Right lung (tissue), 5 donors: Measurements from ENCODE around the gene KCNAB1. TPM values are rescaled to one million over a fixed set of nuclear protein-coding genes. Genes with fewer than 3 reads are reported as not detected.
"Not testable (repeated sequence)": the region's sequence is repeated elsewhere in the genome, so short reads cannot be mapped to it uniquely, and the experiment has no call there.

ENCODE experiments used
- DNase-seq, 2 donors: peaks; one replicate each; pipeline ENCODE4 v3.0.0-alpha.2; 2013
- polyA plus RNA-seq, 5 donors: library from polyadenylated mRNA; unstranded; fragments of 120-200 nt; gene quantifications; one replicate each; pipeline versions ENCODE4 v1.2.1 to v1.2.3, GENCODE V29; 2013; ENCODE audit warnings: inconsistent platforms in 1 of 5, low replicate concordance in 1 of 5; ENCODE audit not compliant: insufficient read length in 5 of 5, insufficient read depth in 1 of 5

The KCNAB1 gene
- polyA plus RNA-seq, 5 donors, result 1.3 to 1.7 (median 1.7) TPM

DNA sequence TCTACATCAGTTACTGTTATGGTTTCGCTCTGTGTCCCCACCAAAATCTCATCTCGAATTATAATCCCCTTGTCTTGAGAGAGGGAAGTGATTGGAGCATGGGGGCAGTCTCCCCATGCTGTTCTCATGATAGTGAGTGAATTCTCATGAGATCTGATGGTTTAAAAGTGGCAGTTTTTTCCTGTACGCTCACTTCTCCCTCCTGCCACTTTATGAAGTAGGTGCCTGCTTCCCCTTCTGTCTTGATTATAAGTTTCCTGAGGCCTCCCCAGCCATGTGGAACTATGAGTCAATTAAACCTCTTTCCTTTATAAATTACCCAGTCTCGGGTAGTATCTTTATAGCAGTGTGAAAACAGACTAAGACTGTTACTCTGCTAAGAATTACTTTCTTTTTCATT is 449.5 kb downstream of the KCNAB1 start:
- DNase-seq, result not testable (repeated sequence)

DNA sequence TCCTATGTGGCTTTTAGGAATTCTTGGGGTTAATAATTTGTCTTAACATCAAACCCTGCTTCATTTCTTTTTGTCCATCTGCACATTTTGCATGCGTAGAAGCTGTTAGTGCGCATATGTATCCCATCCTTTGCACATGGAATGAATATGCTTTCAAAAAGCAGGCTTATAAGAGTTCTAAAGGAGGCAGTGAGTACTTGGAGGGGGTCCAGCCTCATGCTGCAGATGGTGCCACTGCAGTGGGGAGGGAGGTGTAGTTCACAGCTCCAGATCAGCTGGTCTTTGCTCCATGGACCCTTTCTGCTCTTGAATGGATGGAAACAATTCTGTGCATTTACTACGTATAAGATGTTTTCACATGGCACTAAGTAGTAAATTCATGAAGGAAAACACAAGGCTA is 455.3 kb downstream of the KCNAB1 start:
- no peak for DNase-seq

DNA sequence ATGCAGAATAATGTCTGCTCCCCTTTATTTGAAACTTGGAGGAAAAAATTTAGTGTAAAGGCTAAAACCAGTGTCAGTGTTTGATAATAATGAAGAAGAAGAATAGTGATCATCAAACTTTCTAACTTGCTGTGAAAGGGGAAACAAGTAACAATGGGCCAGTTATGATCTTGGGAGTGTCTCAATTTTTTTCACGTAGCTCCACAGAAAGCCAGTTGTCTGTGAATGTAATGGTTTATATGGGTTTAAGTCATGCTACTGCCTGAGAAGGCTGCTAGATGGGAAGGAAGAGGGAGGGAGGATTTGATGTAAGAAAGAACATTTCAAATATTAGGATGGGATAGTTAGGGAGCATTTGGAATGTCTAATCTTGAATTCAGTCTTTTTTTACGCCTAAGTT is 455.7 kb downstream of the KCNAB1 start:
- DNase-seq, result no peak

DNA sequence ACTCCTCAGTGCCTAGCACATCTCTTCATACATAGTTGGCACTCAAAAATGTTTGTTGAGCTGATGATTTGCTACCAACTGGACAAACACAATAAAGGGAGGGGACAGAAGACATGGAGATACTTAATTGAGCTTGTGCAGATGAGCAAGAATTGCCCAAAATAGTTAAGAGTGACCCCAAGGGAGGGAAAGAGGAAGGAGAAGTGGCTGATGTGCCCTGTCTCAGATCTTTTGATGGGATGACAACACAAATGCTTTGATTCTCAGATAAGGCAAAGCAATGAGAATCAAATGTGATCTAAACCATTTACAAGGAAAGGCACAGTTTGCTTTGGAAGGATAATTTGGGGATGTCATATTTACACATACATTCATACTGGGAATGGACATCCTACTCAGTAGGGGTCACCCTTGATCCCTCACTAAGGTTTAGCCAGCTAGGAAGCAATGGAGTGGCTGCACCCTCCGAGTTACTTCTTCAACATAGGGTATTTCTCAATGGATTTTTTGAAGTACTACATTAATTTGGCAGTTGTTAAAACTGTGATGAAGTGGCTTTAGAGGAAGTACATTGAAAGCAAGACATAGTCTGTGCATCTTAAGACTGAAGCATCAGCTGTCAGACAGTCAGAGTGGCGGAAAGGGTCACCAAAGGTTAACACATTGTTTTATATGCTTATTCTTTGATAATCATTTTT is 456.4 kb downstream of the KCNAB1 start:
- DNase-seq, result no peak

DNA sequence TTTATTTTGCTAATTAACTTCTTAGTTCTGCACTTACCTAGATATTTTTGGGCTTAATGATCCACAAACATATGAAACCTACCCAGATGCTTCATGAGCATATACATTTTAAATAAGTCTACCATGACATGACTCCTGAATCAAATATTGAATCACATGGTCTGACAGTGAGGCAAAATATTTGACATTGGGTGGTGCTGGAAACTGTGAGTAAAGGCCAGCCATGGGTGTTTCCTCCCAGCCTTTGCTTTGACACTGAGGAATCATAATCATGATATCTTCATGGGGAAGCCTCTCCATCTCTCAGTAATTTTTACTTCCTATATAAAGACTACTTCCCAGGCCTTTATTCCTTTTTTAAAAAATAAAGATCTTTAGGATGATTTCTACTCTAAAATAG is 457.4 kb downstream of the KCNAB1 start:
- no peak for DNase-seq

- no peak for DNase-seq
Measured at GRCh38 chr3:156579427-156579851, 459.1 kb downstream of the KCNAB1 start.

GRCh38 chr3:156581033-156581432 is 460.7 kb downstream of the KCNAB1 start:
- no peak for DNase-seq

- no peak for DNase-seq
Measured at GRCh38 chr3:156581954-156582353, 461.6 kb downstream of the KCNAB1 start.

DNA sequence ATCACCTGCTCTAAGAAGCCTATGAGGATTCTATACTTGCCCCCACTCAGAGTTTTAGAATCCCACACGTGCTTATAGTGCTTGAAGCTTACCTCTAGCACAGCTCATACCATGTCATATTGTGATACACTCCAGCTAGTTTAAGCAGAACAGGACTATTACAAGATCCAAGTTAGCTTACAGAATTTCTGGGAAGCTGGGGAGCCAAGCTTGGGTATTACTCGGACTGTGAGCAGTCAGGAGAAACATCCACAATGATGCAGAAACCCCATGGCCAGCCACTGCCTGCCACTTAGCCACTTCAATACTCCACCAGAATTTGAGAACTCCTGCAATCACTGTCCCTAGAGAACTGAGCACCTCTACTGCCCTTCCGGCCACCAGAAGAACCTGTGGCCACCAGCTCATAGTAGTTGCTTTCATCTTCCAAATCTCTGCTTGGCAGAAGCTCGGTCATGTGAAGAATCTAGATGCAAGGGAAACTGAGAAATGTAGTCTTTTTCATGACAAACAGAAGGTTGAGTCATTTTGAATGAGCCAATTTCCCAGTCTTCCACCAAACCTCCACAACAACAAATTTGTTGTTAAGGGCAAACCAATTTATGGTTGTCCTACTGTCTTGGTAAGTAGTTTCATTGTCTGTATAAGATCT is 462.3 kb downstream of the KCNAB1 start:
- DNase-seq, result no peak

- DNase-seq, result no peak
Measured at GRCh38 chr3:156583469-156583868, 463.1 kb downstream of the KCNAB1 start.

DNA sequence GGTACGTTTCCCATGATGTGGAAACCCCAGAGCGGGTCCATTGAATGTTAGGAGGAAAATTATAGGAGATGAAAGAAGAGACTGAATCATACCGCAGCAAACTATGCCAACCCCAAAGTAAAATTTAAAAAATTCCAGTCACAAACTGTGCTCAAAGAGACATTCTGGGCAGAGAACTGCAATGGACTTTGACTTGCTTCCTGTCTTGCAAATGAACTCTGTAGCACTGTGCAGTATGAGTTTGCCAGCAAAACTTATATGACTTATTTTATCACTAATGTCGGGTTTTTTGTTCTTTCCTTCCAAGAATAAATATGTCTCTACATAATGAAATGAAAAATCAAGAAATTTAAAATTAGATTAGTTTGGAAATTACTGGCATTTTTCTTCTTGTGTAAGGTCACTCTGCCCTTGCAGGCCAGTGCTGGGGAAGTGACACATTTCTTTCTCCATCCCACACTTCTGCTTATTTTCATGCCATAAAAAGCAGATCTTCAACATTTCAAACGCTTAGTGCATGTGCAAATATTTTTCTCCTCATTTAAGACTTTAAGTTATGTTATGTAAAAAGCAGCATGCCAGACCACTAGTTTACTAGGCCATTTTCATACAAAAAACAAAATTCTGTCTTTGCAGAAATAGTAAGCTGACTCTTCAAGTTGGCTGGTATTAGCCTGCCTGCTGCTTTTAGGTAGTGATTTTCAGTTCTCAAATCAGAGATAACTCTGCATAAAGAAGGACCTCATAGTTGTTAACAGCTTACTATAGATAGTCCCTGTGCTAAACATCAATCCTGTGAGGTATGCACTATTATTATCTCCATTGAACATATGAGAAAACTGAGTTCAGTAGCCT is 466.8 kb downstream of the KCNAB1 start:
- no peak for DNase-seq

- no peak for DNase-seq
Measured at GRCh38 chr3:156587760-156588069, 467.3 kb downstream of the KCNAB1 start.

Other genes starting within 250 kb of the KCNAB1 start
- gene GMPS, start 249.9 kb upstream of the KCNAB1 start, polyA plus RNA-seq, result 10 to 100 TPM; 44.8 to 67.2 (median 60.7) TPM